Left ventricle myocardium superior (tissue), 1 donor: Measurements from ENCODE around the gene INSR. TPM values are rescaled to one million over a fixed set of nuclear protein-coding genes. Genes with fewer than 3 reads are reported as not detected.
A peak's percentile ranks its signal among the peaks of the same experiment; 100 is the strongest.
"Not testable (repeated sequence)": the region's sequence is repeated elsewhere in the genome, so short reads cannot be mapped to it uniquely, and the experiment has no call there.

Experiments used
- ATAC-seq: fragments of 200-7000 bp; cut with Tn5 transposase; one replicate; pipeline ENCODE4 v1.9.1; 2020; ENCODE audit warnings: mild to moderate bottlenecking, moderate library complexity
- DNase-seq: peaks from one replicate; pipeline ENCODE4 v3.0.0-alpha.2; 2020
- intact Hi-C: fragments of 100-400 bp; cut with micrococcal nuclease; formaldehyde crosslinking; loops from one replicate; pipeline ENCODE4 v1.11.0; 2022
- total RNA-seq: library from RNA; stranded (reverse); fragmentation: NEBNext Ultra II Directional; extraction: Animal tissue kit (Norgen Biotek cat#: 25700); gene quantifications from one replicate; pipeline ENCODE4 v1.2.1, GENCODE V29; 2021
- donor health status: DM: no; HTN: yes; CAD: no; lungs with severe emphysema.

The INSR gene
- total RNA-seq, 1 donor from 2014 or later = 62.6 TPM

DNA sequence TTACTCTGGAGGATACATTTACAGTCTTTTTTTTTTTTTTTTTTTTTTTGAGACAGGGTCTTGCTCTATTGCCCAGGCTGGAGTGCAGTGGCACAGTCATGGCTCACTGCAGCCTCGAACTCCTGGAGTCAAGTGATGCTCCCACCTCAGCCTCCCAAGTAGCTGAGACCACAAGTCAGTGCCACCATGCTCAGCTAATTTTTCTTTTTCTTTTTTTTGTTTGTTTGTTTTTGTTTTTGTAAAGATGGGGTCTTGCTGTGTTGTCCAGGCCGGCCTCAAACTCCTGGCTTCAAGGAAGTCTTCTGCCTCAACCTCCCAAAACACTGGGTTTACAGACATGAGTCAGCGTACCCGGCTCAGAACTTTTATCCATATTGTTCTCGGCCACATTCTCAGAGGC, 64.5 kb downstream of the INSR start:
- intact Hi-C loops = no loop called here
- no peak for DNase-seq
- no peak for ATAC-seq

DNA sequence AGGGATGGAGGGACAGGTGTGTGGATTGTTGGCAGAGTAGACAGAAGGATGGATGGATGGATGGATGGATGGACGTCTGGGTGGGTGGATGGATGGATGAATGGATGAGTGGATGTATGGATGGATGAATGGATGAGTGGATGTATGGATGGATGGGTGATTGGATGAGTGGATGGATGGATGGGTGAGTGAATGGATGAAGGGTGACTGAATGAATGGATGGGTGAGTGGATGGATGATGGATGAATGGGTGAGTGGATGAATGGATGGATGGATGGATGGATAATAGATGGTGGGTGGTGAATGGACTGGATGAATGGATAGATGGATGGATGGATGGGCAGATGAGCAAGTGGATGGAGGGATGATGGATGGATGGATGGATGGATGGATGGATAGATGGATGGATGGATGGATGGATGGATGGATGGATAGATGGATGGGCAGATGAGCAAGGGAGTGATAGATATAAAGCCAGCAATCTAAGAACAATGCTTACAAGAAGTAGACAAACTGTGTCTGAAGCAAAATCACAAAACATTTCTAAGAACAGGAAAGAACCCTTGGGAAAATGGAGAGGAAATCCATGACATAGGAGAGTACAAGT, 65.2 kb downstream of the INSR start:
- no peak for DNase-seq
- ATAC-seq = no peak
- intact Hi-C loops = no loop called here

DNA sequence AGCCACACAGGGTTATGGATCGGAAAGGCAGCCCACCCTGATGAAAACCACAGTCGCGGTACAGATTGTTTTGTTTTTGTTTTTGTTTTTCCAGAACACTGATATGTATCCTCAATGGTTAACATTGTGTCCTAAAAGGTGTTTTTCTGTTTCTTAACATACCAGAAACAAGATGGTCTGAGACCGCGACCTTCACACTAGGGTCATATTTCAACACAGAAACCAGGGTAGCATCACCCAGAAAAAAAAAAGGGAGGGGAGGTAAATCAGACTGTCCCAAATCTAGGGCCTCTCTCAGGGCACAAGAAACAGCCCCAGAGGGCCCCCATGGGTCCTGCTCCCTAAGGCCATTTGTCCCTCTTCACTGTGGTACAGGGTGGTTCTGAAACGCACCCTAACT, 66.5 kb downstream of the INSR start:
- DNase-seq = no peak
- intact Hi-C loops = no loop called here
- ATAC-seq = no peak

- DNase-seq, intact Hi-C loops, ATAC-seq: not testable (repeated sequence)
Observed at GRCh38 chr19:7227149-7227548, 67.1 kb downstream of the INSR start.

- ATAC-seq (no peak), DNase-seq (no peak)
- intact Hi-C loops = no loop called here
Observed at GRCh38 chr19:7226739-7227138, 67.5 kb downstream of the INSR start.

GRCh38 chr19:7225741-7226140, 68.5 kb downstream of the INSR start:
- intact Hi-C loops = no loop called here
- ATAC-seq = no peak
- no peak for DNase-seq

DNA sequence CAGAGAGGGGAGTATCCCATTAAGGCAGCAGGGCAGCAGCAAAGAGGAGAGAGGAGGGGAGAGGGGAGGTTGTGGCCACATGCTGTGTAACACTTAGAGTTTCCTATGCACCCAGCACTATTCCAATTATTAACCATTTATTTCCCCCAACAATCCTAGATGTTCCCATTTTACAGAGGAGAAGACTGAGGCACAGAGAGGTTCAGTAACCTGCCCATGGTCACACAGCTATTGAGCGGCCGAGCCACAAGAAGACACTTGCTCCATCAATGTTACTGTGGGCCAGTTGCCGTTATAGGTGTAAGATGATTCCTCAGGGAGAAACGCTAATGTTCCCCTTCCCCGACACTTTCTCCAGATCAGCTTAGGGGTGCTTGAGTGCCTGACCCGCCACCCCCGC, 69.2 kb downstream of the INSR start:
- ATAC-seq = no peak
- intact Hi-C loops = no loop called here
- no peak for DNase-seq

GRCh38 chr19:7224209-7224686, 70.0 kb downstream of the INSR start:
- ATAC-seq (peak; percentile 65), DNase-seq (peak; percentile 44)
- intact Hi-C loops = no loop called here

GRCh38 chr19:7223429-7223828, 70.8 kb downstream of the INSR start:
- ATAC-seq = no peak
- intact Hi-C loops = no loop called here
- no peak for DNase-seq

GRCh38 chr19:7219056-7219455, 75.2 kb downstream of the INSR start:
- ATAC-seq (no peak), DNase-seq (no peak)
- intact Hi-C loops = no loop called here

GRCh38 chr19:7217861-7218260, 76.4 kb downstream of the INSR start:
- ATAC-seq (no peak), DNase-seq (no peak)
- intact Hi-C loops = no loop called here

DNA sequence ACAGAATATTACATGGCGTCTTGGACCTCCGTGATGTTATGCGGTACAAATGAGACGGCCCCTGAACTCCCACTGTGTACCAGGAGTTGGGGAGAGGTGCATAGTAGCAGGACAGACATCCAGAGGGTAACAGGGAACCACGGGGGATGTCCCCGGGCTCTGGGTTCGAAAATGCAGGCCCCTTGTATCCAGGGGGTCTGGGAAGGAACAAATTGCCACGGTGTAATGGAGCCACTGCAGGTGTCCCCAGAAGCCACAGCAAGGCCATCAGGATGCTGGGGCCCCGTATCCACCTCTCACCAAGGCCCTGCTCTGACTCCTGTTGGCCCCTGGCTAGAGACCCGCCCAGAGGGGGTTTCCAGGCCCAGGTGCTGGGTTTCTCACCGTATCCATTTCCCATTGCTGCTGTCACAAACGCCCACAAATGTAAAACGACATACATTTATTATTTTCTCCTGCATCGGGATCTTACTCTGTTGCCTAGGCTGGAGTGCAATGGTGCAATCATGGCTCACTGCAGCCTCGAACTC, 77.8 kb downstream of the INSR start:
- intact Hi-C loops = no loop called here
- ATAC-seq = no peak
- DNase-seq = no peak

- intact Hi-C loops = no loop called here
- DNase-seq = no peak
- no peak for ATAC-seq
Observed at GRCh38 chr19:7215176-7215575, 79.0 kb downstream of the INSR start.

GRCh38 chr19:7214324-7215089, 79.7 kb downstream of the INSR start:
- intact Hi-C loops = no loop called here
- DNase-seq (no peak), ATAC-seq (no peak)

- ATAC-seq (no peak), DNase-seq (no peak)
- intact Hi-C loops = no loop called here
Observed at GRCh38 chr19:7213628-7214323, 80.4 kb downstream of the INSR start.

DNA sequence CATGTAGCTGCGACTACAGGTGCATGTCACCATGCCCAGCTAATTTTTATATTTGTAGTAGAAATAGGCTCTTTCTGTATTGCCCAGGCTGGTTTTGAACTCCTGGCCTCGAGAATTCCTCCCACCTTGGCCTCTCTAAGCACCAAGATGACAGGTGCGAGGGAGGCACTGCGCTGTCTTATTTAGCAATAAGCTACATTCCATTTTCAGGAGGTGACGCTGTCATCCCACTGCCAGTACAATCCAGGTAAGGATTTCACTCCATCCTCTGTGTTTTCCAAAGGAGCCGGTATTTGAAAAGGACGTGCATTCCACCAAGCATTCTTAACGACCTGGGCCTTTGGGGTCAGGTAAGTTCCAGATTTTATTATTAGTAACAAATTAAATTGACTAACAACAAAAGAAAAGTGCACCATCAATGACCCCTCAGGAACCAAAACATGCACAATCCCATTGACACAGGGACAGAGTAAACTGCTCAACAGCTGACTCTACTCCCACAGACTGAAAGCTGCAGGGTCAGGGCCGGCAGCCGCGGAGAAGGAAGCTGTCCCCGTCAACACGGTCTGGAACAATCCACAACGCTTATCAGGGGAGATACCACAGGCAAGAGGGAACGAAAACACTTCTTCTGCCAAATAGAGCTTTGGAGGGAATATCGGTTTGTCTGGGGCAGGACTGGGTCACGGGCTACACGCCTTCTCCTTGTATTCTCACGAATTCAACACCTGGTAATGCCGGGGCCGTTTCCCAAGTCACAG, 82.8 kb downstream of the INSR start:
- peak; percentile 67 for DNase-seq
- intact Hi-C loops = no loop called here
- peak; percentile 93 for ATAC-seq

DNA sequence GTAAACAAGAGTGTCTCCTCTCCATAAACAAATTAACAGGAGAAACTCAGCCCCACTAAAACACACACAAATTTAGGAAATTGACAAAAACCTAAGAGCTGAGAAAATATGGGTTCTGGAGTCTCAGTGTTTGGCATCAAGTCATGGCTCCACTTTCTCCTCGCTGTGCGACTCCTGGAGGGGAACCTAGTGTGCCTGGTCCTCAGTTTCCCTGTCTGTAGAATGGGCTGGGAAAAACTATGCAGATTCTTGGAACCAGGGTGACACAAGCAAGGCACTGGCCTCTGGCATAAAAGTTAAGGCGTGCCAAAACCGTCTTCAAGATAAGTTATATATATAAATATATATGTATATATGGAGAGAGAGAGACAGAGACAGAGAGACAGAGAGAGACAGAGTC, 83.9 kb downstream of the INSR start:
- intact Hi-C loops = no loop called here
- ATAC-seq (no peak), DNase-seq (no peak)

DNA sequence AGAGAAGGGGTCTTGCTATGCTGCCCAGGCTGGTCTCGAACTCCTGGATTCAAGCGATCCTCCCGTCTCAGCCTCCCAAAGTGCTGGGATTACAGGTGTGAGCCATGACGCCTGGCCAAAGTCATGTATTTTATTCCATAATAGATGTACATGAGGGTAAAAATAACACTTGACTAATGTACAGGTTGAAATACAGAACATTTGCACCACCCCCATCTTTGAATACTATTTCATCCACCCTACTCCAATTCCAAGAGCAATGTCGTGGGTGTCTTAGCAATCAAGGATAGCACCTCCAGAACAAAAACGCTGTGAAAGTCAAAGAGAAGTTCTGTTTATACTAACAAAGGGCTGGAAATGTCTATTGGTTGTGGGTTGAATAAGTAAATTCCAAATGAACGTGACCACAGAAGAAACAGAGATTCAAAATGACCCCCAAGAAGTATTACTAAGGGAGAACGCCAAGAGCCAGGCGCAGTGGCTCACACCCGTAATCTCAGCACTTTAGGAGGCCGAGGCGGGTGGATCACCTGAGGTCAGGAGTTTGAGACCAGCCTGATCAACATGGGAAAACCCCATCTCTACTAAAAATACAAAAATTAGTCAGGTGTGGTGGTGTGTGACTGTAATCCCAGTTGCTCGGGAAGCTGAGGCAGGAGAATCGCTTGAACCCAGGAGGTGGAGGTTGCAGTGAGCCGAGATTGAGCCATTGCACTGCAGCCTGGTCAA, 84.5 kb downstream of the INSR start:
- DNase-seq, intact Hi-C loops, ATAC-seq: not testable (repeated sequence)

DNA sequence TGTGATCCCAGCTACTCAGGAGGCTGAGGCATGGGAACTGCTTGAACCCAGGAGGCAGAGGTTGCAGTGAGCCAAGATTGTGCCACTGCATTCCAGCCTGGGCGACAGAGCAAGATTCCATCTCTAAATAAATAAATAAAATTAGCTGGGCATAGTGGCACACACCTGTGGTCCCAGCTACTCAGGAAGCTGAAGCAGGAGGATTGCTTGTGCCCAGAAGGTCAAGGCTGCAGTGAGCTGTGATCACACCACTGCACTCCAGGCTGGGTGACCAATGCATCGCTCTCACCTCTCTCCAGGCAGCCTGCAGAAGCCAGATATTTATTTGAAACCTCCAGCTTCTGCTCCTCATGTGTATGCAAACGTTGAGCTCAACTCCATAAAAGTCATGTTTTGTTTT, 85.2 kb downstream of the INSR start:
- intact Hi-C loops, DNase-seq, ATAC-seq: not testable (repeated sequence)
